ENCODE results near the gene ANGPTL2.

The ANGPTL2 gene

GRCh38 chr9:127167560-127168326, 45.3 kb upstream of the ANGPTL2 start:
- TF ChIP-seq, protein P1, sequence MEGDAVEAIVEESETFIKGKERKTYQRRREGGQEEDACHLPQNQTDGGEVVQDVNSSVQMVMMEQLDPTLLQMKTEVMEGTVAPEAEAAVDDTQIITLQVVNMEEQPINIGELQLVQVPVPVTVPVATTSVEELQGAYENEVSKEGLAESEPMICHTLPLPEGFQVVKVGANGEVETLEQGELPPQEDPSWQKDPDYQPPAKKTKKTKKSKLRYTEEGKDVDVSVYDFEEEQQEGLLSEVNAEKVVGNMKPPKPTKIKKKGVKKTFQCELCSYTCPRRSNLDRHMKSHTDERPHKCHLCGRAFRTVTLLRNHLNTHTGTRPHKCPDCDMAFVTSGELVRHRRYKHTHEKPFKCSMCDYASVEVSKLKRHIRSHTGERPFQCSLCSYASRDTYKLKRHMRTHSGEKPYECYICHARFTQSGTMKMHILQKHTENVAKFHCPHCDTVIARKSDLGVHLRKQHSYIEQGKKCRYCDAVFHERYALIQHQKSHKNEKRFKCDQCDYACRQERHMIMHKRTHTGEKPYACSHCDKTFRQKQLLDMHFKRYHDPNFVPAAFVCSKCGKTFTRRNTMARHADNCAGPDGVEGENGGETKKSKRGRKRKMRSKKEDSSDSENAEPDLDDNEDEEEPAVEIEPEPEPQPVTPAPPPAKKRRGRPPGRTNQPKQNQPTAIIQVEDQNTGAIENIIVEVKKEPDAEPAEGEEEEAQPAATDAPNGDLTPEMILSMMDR (IDR thresholded peaks at IDR 0.05; ENCODE audit: borderline replicate concordance, control extremely low read depth, extremely low read depth, insufficient read depth, missing control alignments), result no peak
- DNase-seq (ENCODE audit: low spot score), result no peak
- in situ Hi-C loops (cut with MboI; ENCODE audit: low sequenced_read_pairs, unreplicated experiment), result no loop called here

- peak; percentile 74 for DNase-seq (ENCODE audit: low spot score)
- in situ Hi-C loops (cut with MboI; ENCODE audit: low sequenced_read_pairs, unreplicated experiment), result no loop called here
- TF ChIP-seq, protein P1 (IDR thresholded peaks at IDR 0.05; ENCODE audit: borderline replicate concordance, control extremely low read depth, extremely low read depth, insufficient read depth, missing control alignments), result no peak
These were observed 44.5 kb upstream of the ANGPTL2 start for GRCh38 chr9:127166651-127167524.

GRCh38 chr9:127166111-127166510, 43.7 kb upstream of the ANGPTL2 start:
- TF ChIP-seq, protein P1 (IDR thresholded peaks at IDR 0.05; ENCODE audit: borderline replicate concordance, control extremely low read depth, extremely low read depth, insufficient read depth, missing control alignments), result no peak
- in situ Hi-C loops (cut with MboI; ENCODE audit: low sequenced_read_pairs, unreplicated experiment), result no loop called here
- DNase-seq (ENCODE audit: low spot score), result no peak

- TF ChIP-seq, protein P1 (IDR thresholded peaks at IDR 0.05; ENCODE audit: borderline replicate concordance, control extremely low read depth, extremely low read depth, insufficient read depth, missing control alignments), result no peak
- no peak for DNase-seq (ENCODE audit: low spot score)
- in situ Hi-C loops (cut with MboI; ENCODE audit: low sequenced_read_pairs, unreplicated experiment), result no loop called here
These were observed 42.7 kb upstream of the ANGPTL2 start for GRCh38 chr9:127165116-127165515.

DNA sequence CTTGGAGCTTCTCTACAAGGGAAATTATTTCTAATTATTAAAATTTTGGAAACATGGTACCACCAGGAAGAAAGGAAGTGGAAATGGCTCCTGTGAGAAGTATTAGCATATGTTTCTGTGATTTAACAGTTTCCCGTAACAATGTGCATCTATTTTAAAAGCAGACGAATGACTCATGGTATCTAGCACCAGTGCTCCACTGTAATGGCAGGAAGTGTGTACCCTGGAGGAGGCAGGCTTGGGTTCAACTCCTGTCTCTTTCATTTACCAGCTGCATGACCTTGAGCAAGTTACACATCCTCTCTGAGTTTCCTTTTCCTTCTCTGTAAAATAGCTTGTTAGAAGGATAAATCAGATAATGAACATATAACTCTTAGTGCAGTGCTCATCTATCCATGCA, 41.0 kb upstream of the ANGPTL2 start:
- in situ Hi-C loops (cut with MboI; ENCODE audit: low sequenced_read_pairs, unreplicated experiment), result no loop called here
- TF ChIP-seq, protein P1 (IDR thresholded peaks at IDR 0.05; ENCODE audit: borderline replicate concordance, control extremely low read depth, extremely low read depth, insufficient read depth, missing control alignments), result no peak
- no peak for DNase-seq (ENCODE audit: low spot score)

GRCh38 chr9:127162864-127163365, 40.5 kb upstream of the ANGPTL2 start:
- in situ Hi-C loops (cut with MboI; ENCODE audit: low sequenced_read_pairs, unreplicated experiment), result no loop called here

More at GRCh38 chr9:127162864-127163365, 40.5 kb upstream of the ANGPTL2 start:
- TF ChIP-seq, protein P1 (IDR thresholded peaks at IDR 0.05; ENCODE audit: borderline replicate concordance, control extremely low read depth, extremely low read depth, insufficient read depth, missing control alignments), result no peak
- DNase-seq (ENCODE audit: low spot score), result no peak

Measured in GM13976 (cell line).